Thymus (tissue), 11 donors: ENCODE data around the gene SLC22A14. TPM values are rescaled to one million over a fixed set of nuclear protein-coding genes. Genes with fewer than 3 reads are reported as not detected.
"Not testable (repeated sequence)": the region's sequence is repeated elsewhere in the genome, so short reads cannot be mapped to it uniquely, and the experiment has no call there.

Experiments used
- DNase-seq, 9 donors: peaks; one replicate each; pipeline ENCODE4 v3.0.0-alpha.2; 2013; ENCODE audit warnings: low spot score in 9 of 9, low read depth in 6 of 9, missing footprints in 1 of 9
- H3K27ac ChIP-seq, 2 donors: one replicate each; pipeline ENCODE4 v1.5.1; 2013; ENCODE audit warnings: control low read depth in 1 of 2, low read depth in 1 of 2, low read length in 1 of 2, mild to moderate bottlenecking in 1 of 2, moderate library complexity in 1 of 2
- H3K27me3 ChIP-seq, 2 donors: one replicate each; pipeline ENCODE4 v1.5.1; 2013; ENCODE audit warnings: low read length in 1 of 2; ENCODE audit not compliant: control insufficient read depth in 2 of 2, insufficient read depth in 1 of 2
- H3K36me3 ChIP-seq, 2 donors: one replicate each; pipeline ENCODE4 v1.5.1; 2013; ENCODE audit warnings: low read length in 1 of 2, mild to moderate bottlenecking in 1 of 2, moderate library complexity in 1 of 2; ENCODE audit not compliant: control insufficient read depth in 2 of 2, insufficient read depth in 2 of 2
- H3K4me1 ChIP-seq, 2 donors: one replicate each; pipeline ENCODE4 v1.5.1; 2013; ENCODE audit warnings: low read length in 2 of 2; ENCODE audit not compliant: control insufficient read depth in 2 of 2, insufficient read depth in 2 of 2
- H3K4me3 ChIP-seq, 2 donors: one replicate each; pipeline ENCODE4 v1.5.1; 2013; ENCODE audit warnings: low read length in 2 of 2, control low read depth in 1 of 2, mild to moderate bottlenecking in 1 of 2
- H3K9me3 ChIP-seq, 2 donors: one replicate each; pipeline ENCODE4 v1.5.1; 2013; ENCODE audit warnings: low read length in 1 of 2, mild to moderate bottlenecking in 1 of 2; ENCODE audit not compliant: control insufficient read depth in 2 of 2, insufficient read depth in 1 of 2
- WGBS: extraction: QIAGEN DNeasy Blood & Tissue Kit; methylation state at CpG from one replicate; pipeline ENCODE4 v1.1.7; 2013; 5-methylcytosine and 5-hydroxymethylcytosine counted together
- polyA plus RNA-seq: library from polyadenylated mRNA; stranded (reverse); fragments of 200-250 nt; gene quantifications from one replicate; pipeline ENCODE4 v1.2.3, GENCODE V29; 2013
- total RNA-seq: library from RNA; stranded (reverse); fragments of 120-200 nt; gene quantifications from one replicate; pipeline ENCODE4 v1.2.4, GENCODE V29; 2013
- donor health status: healthy.

Gene SLC22A14
- total and polyA plus RNA-seq, 2 donors = 0.05 to 0.21 TPM

GRCh38 chr3:38276917-38277630, 5.0 kb upstream of the SLC22A14 start:
- Histone ChIP-seq H3K36me3 (peaks cover 0 to 3% of the 10 kb centered on the region in 2 donors), H3K4me1 (no peaks in the 10 kb centered on the region), H3K27me3 (no peaks in the 10 kb centered on the region), H3K9me3 (no peaks in the 10 kb centered on the region), H3K27ac (no peak overlapping the region), H3K4me3 (no peak overlapping the region)
- 98% methylated on average over 13 of the region's 13 CpGs for WGBS
- DNase-seq = no peak

DNA sequence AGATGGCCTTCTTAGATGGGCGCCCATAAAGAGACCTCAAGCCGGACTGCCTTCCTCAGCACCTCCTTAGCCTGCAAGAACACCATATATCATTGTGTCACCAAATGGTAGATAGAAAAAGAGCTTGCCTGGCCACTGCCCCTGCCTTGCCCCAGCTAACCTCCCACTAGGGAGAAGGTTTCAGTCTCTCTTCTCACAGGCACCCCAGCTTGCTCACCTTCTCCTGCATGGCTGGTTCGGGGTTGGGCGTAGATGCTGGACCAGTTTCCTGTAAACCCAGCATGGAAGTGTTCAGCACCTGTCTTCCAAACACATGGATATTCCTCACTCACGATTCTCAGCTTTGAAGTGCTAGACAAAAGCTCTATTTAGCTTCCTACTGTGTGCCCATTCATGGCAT, 3.3 kb upstream of the SLC22A14 start:
- 97% methylated on average over 5 of the region's 5 CpGs for WGBS
- H3K36me3 ChIP-seq = peaks cover 0 to 3% of the 10 kb centered on the region in 2 donors
- H3K27me3 ChIP-seq = no peaks in the 10 kb centered on the region
- H3K4me1 ChIP-seq = no peaks in the 10 kb centered on the region
- DNase-seq = no peak
- H3K9me3 ChIP-seq = no peaks in the 10 kb centered on the region
- H3K4me3 ChIP-seq = no peak overlapping the region
- H3K27ac ChIP-seq = no peak overlapping the region

DNA sequence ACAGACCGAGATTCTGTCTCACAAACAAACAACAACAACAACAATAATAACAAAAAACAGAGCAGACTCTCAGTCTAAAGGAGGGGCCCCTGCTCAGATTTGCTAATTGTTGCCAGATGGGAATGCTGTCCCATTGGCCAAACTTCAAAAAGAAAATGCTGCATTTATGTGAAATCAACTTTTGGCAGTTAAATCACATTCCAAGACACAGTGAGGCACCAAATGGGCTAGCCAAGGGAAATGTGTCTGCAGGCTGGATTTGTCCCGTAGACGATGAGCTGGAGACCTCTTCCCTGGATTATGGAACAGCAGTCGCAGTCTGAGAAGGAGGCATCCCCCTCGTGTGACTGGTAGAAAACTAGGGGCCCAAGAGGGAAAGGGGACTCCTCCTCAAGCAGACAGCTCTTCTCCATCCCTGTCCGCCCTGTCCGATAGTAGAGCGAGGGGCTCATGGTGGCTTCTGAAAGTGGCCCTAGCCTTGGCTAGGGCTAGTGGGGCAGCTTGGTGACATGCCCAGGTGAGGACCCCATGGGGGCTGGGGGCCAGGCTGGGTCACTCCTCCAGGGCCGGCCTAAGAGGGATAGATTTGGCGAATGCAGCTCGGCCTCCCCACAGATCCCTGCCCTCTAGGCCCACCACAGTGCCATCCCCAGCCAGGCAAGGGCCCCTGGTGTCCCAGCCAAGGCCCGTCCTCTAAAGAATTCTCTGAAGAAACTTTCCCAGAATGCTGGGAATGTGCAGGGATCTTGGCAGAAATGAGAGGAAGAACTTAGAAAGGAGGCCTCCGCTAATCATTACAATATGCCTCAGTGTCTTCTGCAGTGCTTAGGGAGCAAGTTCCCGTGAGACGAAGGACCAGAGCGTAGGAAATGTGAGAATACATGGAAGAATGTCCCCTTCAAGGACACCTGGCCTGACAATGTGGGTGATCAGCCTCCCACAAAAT, 2.0 kb downstream of the SLC22A14 start:
- 97% methylated on average over 16 of the region's 16 CpGs for WGBS
- no peak for DNase-seq
- Histone ChIP-seq H3K36me3 (no peaks in the 10 kb centered on the region), H3K27ac (no peak overlapping the region), H3K4me1 (no peaks in the 10 kb centered on the region), H3K4me3 (no peak overlapping the region), H3K9me3 (no peaks in the 10 kb centered on the region), H3K27me3 (no peaks in the 10 kb centered on the region)

DNA sequence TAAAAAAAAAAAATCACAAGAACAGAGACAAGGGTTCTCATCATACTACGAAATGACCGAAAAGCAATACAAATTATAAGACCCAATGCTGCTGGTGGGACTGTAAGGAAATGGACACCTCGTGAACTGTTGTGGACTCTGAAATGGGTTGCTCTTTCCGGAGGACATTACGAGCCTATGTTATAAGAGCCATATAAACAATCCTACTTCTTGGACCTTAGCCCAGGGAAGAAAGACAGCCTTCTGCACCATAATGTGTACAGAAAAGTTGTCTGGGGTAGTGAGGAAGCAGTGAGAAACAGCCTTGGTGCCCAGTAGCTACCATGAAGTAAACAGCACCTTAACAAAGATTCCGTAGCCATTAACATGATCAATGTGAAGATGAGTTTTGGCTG, 2.7 kb downstream of the SLC22A14 start:
- no peak overlapping the region for H3K27ac ChIP-seq
- H3K9me3 ChIP-seq = no peaks in the 10 kb centered on the region
- DNase-seq = no peak
- H3K36me3 ChIP-seq = no peaks in the 10 kb centered on the region
- WGBS = 99% methylated on average over 6 of the region's 6 CpGs
- no peak overlapping the region for H3K4me3 ChIP-seq
- no peaks in the 10 kb centered on the region for H3K27me3 ChIP-seq
- no peaks in the 10 kb centered on the region for H3K4me1 ChIP-seq

GRCh38 chr3:38289286-38290217, 7.5 kb downstream of the SLC22A14 start:
- not testable (repeated sequence) for H3K27ac ChIP-seq, DNase-seq, H3K36me3 ChIP-seq, H3K27me3 ChIP-seq, H3K4me1 ChIP-seq, H3K4me3 ChIP-seq, H3K9me3 ChIP-seq
- 98% methylated on average over 16 of the region's 16 CpGs for WGBS

DNA sequence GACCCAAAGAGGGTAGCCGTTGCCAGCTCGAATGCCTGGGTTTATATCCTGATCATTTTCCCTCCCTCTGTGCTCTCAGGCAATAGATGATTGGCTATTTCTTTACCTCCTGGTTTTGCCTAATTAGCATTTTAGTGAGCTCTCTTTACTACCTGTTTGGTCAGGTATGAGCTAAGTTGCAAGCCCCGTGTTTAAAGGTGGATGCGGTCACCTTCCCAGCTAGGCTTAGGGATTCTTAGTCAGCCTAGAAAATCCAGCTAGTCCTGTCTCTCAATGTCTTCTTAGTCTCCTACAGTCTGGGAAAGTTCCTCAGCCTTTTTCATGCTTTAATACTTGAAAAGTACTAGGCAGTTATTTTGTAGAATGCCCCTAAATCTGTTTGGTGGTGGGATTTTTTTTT, 15.0 kb downstream of the SLC22A14 start:
- H3K27me3 ChIP-seq, H3K4me1 ChIP-seq, H3K4me3 ChIP-seq, H3K27ac ChIP-seq, DNase-seq, H3K36me3 ChIP-seq, H3K9me3 ChIP-seq: not testable (repeated sequence)
- WGBS = 96% methylated on average over 4 of the region's 4 CpGs

- no peaks in the 10 kb centered on the region for H3K27me3 ChIP-seq
- no peak overlapping the region for H3K27ac ChIP-seq
- no peak for DNase-seq
- H3K4me3 ChIP-seq = no peak overlapping the region
- no peaks in the 10 kb centered on the region for H3K9me3 ChIP-seq
- H3K36me3 ChIP-seq = no peaks in the 10 kb centered on the region
- H3K4me1 ChIP-seq = no peaks in the 10 kb centered on the region
These were observed 15.4 kb downstream of the SLC22A14 start for GRCh38 chr3:38297537-38297936.

DNA sequence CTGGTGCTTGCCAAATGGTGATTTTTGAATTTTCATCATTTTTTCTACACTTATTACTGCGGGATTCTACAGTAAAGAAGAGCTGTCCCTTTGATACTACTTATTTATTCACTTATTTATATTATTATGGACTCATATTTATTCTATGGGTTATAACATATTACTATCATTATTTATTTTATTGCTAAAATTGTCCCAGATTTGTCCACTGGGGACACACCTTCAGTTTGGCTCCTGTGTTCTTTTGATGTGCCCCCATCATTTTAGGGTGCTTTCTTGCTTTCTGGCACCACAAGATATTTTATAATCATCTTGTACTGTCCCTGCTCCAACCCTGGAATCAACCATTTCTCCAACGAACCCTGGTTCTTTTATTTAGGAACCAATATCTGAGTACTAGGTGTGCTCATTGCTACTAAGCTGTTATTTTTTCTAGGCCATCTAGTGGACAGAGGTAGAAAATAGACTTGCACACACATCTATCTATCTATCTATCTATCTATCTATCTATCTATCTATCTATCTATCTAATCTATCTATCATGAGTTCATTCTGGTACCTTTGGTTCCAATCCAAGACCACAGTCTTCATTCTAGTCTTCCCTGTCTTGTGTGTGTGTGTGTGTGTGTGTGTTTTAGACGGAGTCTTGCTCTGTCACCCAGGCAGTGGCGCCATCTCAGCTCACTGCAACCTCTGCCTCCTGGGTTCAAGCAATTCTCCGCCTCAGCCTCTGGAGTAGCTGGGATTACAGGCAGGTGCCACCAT, 16.0 kb downstream of the SLC22A14 start:
- Histone ChIP-seq H3K4me1 (no peaks in the 10 kb centered on the region), H3K4me3 (no peak overlapping the region), H3K27me3 (no peaks in the 10 kb centered on the region), H3K9me3 (no peaks in the 10 kb centered on the region), H3K27ac (no peak overlapping the region), H3K36me3 (no peaks in the 10 kb centered on the region)
- DNase-seq = no peak
- 91% methylated on average over 5 of the region's 5 CpGs for WGBS
